Activated CD4-positive, alpha-beta memory T cell treated with anti-CD3 and anti-CD28 coated beads for 36 hours (primary cell): Measurements from ENCODE around the gene ITGA8. TPM values are rescaled to one million over a fixed set of nuclear protein-coding genes. Genes with fewer than 3 reads are reported as not detected.
"Not testable (repeated sequence)": the region's sequence is repeated elsewhere in the genome, so short reads cannot be mapped to it uniquely, and the experiment has no call there.

ENCODE experiments used
- CTCF ChIA-PET: fragments of 350-600 bp; sonication (Branson Sonifier 250); formaldehyde crosslinking; loops from one replicate; lab custom pipeline; 2021; ENCODE audit warnings: antibody characterized with exemption, inconsistent platforms; lab: Charles Lee
- POLR2A ChIA-PET: fragments of 350-600 bp; sonication (Branson Sonifier 250); formaldehyde crosslinking; loops from one replicate; lab custom pipeline; 2021; ENCODE audit warnings: antibody characterized with exemption; lab: Charles Lee
- DNase-seq: peaks from one replicate; pipeline ENCODE4 v3.0.0-alpha.2; 2020
- H3K27ac Mint-ChIP-seq: one replicate; pipeline ENCODE4 v1.8.0; 2021; ENCODE audit warnings: mixed read lengths
- H3K27me3 Mint-ChIP-seq: one replicate; pipeline ENCODE4 v1.8.0; 2021; ENCODE audit warnings: mixed read lengths
- H3K36me3 Mint-ChIP-seq: one replicate; pipeline ENCODE4 v1.8.0; 2021; ENCODE audit warnings: mixed read lengths
- H3K4me1 Mint-ChIP-seq: one replicate; pipeline ENCODE4 v1.8.0; 2021; ENCODE audit warnings: low read depth, mixed read lengths
- H3K4me3 Mint-ChIP-seq: one replicate; pipeline ENCODE4 v1.8.0; 2021; ENCODE audit warnings: mild to moderate bottlenecking, mixed read lengths
- H3K9me3 Mint-ChIP-seq: one replicate; pipeline ENCODE4 v1.8.0; 2021; ENCODE audit warnings: mixed read lengths
- intact Hi-C: fragments of 100-400 bp; cut with micrococcal nuclease; formaldehyde crosslinking; loops from one replicate; pipeline ENCODE4 v1.15.1; 2023
- total RNA-seq, 2 experiments: library from RNA; stranded (reverse); gene quantifications; one replicate each; pipeline ENCODE4 v1.2.3, GENCODE V29; 2021

Gene ITGA8
- total RNA-seq, 2 experiments from 2014 or later: not detected

- intact Hi-C loops: no loop called here
- H3K27ac Mint-ChIP-seq: no peak overlapping the region
Observed at GRCh38 chr10:15539262-15539661, 180.5 kb downstream of the ITGA8 start.

GRCh38 chr10:15534928-15535538 is 184.7 kb downstream of the ITGA8 start:
- DNase-seq, POLR2A ChIA-PET, H3K27me3 Mint-ChIP-seq, H3K9me3 Mint-ChIP-seq, intact Hi-C loops, H3K36me3 Mint-ChIP-seq, H3K4me3 Mint-ChIP-seq, H3K27ac Mint-ChIP-seq, H3K4me1 Mint-ChIP-seq: not testable (repeated sequence)
- CTCF ChIA-PET: interaction anchor here (0.5 to 0.6 kb wide), 2 partner anchors 205 to 435 kb away, joined by 3 read pairs; no protein-coding TSS in a partner anchor

More at GRCh38 chr10:15539262-15539661, 180.5 kb downstream of the ITGA8 start:
- Mint-ChIP-seq H3K9me3 (no peaks in the 10 kb centered on the region), H3K4me3 (no peak overlapping the region), H3K36me3 (no peaks in the 10 kb centered on the region), H3K4me1 (no peaks in the 10 kb centered on the region), H3K27me3 (peaks cover 3% of the 10 kb centered on the region)
- ChIA-PET CTCF (no interaction called here), POLR2A (no interaction called here)
- DNase-seq: no peak

GRCh38 chr10:15531927-15532722 is 187.6 kb downstream of the ITGA8 start:
- CTCF ChIA-PET: no interaction called here
- peaks cover 8% of the 10 kb centered on the region for H3K27me3 Mint-ChIP-seq
- H3K4me1 Mint-ChIP-seq: no peaks in the 10 kb centered on the region
- DNase-seq: no peak
- no peaks in the 10 kb centered on the region for H3K36me3 Mint-ChIP-seq
- no peak overlapping the region for H3K4me3 Mint-ChIP-seq
- intact Hi-C loops: no loop called here
- no peaks in the 10 kb centered on the region for H3K9me3 Mint-ChIP-seq
- H3K27ac Mint-ChIP-seq: no peak overlapping the region
- POLR2A ChIA-PET: no interaction called here

DNA sequence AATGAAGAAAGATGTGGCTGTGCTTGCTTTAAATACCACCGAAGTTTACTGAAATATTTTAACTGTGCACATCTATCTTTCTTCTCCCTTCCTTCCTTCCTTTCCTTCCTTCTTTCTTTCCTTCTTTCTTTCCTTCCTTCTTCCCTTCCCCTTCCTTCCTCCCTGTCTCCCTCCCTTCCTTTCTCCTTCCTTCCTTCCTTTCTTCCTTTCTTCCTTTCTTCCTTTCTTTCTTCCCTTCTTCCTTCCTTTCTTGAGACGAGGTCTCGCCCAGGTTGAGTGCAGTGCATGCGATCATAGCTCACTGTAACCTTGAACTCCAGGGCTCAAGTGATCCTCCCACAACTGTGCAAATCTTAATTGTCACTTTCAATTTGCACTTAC is 190.9 kb downstream of the ITGA8 start:
- Mint-ChIP-seq H3K36me3 (no peaks in the 10 kb centered on the region), H3K9me3 (no peaks in the 10 kb centered on the region), H3K27me3 (peaks cover 4% of the 10 kb centered on the region), H3K4me1 (no peaks in the 10 kb centered on the region), H3K27ac (no peak overlapping the region), H3K4me3 (no peak overlapping the region)
- intact Hi-C loops: no loop called here
- CTCF ChIA-PET: no interaction called here
- POLR2A ChIA-PET: no interaction called here
- no peak for DNase-seq

- intact Hi-C loops: no loop called here
- Mint-ChIP-seq H3K9me3 (no peaks in the 10 kb centered on the region), H3K27ac (no peak overlapping the region), H3K4me1 (no peaks in the 10 kb centered on the region), H3K27me3 (peaks cover 4% of the 10 kb centered on the region), H3K4me3 (no peak overlapping the region), H3K36me3 (no peaks in the 10 kb centered on the region)
- DNase-seq: no peak
- ChIA-PET POLR2A (no interaction called here), CTCF (no interaction called here)
Observed at GRCh38 chr10:15526754-15527153, 193.0 kb downstream of the ITGA8 start.

GRCh38 chr10:15521328-15521903 is 198.3 kb downstream of the ITGA8 start:
- Mint-ChIP-seq H3K27ac (no peak overlapping the region), H3K4me3 (no peak overlapping the region), H3K27me3 (peaks cover 5% of the 10 kb centered on the region), H3K36me3 (no peaks in the 10 kb centered on the region), H3K4me1 (no peaks in the 10 kb centered on the region), H3K9me3 (no peaks in the 10 kb centered on the region)
- CTCF ChIA-PET: no interaction called here
- intact Hi-C loops: no loop called here
- POLR2A ChIA-PET: no interaction called here
- no peak for DNase-seq

- H3K27ac Mint-ChIP-seq: no peak overlapping the region
- ChIA-PET POLR2A (no interaction called here), CTCF (no interaction called here)
- intact Hi-C loops: no loop called here
- H3K27me3 Mint-ChIP-seq: peaks cover 8% of the 10 kb centered on the region
- no peak overlapping the region for H3K4me3 Mint-ChIP-seq
- no peak for DNase-seq
- H3K36me3 Mint-ChIP-seq: no peaks in the 10 kb centered on the region
- no peaks in the 10 kb centered on the region for H3K9me3 Mint-ChIP-seq
- no peaks in the 10 kb centered on the region for H3K4me1 Mint-ChIP-seq
Observed at GRCh38 chr10:15518250-15518649, 201.5 kb downstream of the ITGA8 start.

DNA sequence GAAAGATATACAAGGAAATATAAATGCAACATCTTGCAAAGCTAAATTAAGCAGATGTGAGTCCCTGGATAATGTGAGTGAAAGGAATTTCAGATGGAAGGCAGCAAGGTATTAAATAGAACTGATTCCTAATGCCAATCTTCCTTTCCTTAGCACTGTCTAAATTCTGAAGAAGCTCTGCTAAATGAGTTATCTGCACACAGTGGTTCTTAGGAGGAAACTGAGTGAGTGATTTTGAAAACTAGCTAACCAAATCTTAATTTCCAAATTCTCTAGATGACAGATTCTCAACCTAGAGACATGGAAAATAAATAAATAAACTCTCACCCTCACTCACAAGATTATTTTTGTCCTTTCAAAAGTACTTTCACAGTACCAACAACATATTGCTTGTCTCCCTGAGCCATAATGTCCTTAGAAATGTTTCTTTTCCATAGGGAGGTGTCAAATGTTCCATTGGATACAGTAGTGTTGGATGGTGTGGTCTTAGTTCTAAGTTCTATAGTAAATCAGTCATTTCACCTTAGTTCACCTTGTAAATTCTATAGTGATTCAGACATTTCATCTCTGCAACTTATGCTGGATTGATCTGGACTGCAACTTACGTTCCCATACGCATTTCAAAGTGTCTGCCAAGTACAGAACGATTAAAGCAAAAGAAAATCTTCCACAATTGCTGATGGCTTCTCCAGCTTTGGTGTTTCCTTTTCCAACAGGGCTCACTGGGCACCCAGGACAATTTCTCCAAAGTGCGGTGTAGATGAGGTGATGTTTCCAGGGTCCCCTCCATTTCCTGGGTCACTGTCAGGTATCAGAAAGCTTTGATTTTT is 203.3 kb downstream of the ITGA8 start:
- peaks cover 12% of the 10 kb centered on the region for H3K27me3 Mint-ChIP-seq
- ChIA-PET CTCF (interaction anchor here (0.6 kb wide), 1 partner anchor 95 kb away, joined by 3 read pairs; no protein-coding TSS in a partner anchor), POLR2A (no interaction called here)
- H3K4me1 Mint-ChIP-seq: no peaks in the 10 kb centered on the region
- H3K27ac Mint-ChIP-seq: no peak overlapping the region
- no peak overlapping the region for H3K4me3 Mint-ChIP-seq
- intact Hi-C loops: no loop called here
- no peaks in the 10 kb centered on the region for H3K36me3 Mint-ChIP-seq
- no peak for DNase-seq
- H3K9me3 Mint-ChIP-seq: no peaks in the 10 kb centered on the region

- DNase-seq: no peak
- Mint-ChIP-seq H3K27ac (no peak overlapping the region), H3K36me3 (no peaks in the 10 kb centered on the region), H3K4me1 (no peaks in the 10 kb centered on the region), H3K4me3 (no peak overlapping the region), H3K9me3 (no peaks in the 10 kb centered on the region), H3K27me3 (peaks cover 14% of the 10 kb centered on the region)
- ChIA-PET POLR2A (no interaction called here), CTCF (no interaction called here)
- intact Hi-C loops: no loop called here
Observed at GRCh38 chr10:15515202-15515601, 204.5 kb downstream of the ITGA8 start.

- ChIA-PET CTCF (no interaction called here), POLR2A (no interaction called here)
- DNase-seq: no peak
- no peaks in the 10 kb centered on the region for H3K36me3 Mint-ChIP-seq
- H3K4me3 Mint-ChIP-seq: no peak overlapping the region
- H3K4me1 Mint-ChIP-seq: no peaks in the 10 kb centered on the region
- peaks cover 26% of the 10 kb centered on the region for H3K27me3 Mint-ChIP-seq
- H3K9me3 Mint-ChIP-seq: no peaks in the 10 kb centered on the region
- H3K27ac Mint-ChIP-seq: no peak overlapping the region
- intact Hi-C loops: no loop called here
Observed at GRCh38 chr10:15510963-15511362, 208.8 kb downstream of the ITGA8 start.

DNA sequence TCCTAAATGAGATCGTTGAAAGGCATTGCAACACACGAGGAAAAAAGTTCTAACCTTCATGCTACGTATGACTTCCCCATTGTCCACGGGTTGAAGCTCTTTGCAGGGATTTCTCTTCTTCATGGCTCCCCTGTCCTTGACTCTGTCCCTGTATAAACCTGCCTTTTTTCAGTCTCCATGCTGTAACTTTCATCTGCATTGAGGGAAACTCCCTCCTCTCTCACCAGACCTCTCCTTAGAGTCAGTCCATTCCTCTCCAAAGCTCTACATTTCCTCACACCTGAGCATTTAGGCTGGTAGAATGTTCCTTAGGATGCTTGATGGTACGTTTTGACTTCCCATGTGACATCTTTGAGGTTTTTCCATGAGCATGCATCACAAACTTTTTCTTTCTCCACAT is 214.4 kb downstream of the ITGA8 start:
- CTCF ChIA-PET: no interaction called here
- DNase-seq: no peak
- POLR2A ChIA-PET: no interaction called here
- H3K4me1 Mint-ChIP-seq: peaks cover 4% of the 10 kb centered on the region
- no peaks in the 10 kb centered on the region for H3K9me3 Mint-ChIP-seq
- H3K27me3 Mint-ChIP-seq: peaks cover 36% of the 10 kb centered on the region
- no peaks in the 10 kb centered on the region for H3K36me3 Mint-ChIP-seq
- no peak overlapping the region for H3K4me3 Mint-ChIP-seq
- no peak overlapping the region for H3K27ac Mint-ChIP-seq
- intact Hi-C loops: no loop called here
